ENCODE measurements around the gene MRPL23. TPM values are rescaled to one million over a fixed set of nuclear protein-coding genes. Genes with fewer than 3 reads are reported as not detected.

MRPL23 gene
- total and polyA plus RNA-seq, 12 donors, result 52.2 to 1,024 (median 184) TPM

DNA sequence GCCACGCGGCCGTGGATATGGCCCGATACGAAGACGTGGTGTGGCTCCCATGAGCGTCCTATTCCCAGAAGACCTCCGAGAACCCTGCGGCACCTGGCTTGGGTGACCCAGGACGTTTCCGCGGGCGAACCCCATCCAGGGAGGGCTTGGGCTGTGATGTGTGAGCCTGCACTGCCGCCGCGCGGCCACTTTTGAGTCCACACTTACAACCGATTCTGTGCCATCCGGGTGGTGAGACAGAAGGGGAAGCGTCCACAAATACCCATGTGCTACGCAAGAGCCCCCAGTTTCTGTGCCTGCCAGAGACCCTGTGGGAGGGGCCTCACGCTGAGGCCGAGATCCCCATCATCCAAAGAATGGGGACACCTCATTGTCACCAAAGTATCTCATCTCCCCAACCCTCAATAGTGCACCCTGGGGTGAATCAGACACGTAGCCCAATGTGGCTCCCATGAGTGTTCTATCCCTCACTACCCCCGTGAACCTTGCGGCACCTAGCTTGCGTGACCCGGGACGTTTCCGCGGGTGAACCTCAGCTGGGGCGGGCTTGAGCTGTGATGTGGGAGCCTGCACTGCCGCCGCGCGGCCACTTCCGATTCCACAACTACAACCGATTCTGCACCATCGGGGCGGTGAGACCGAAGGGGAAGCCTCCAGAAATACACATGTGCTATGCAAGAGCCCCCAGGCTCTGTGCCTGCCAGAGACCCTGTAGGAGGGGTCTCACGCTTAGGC lies 55.1 kb downstream of the MRPL23 start:
- Histone ChIP-seq H3K36me3 (replicated peaks in 1 of 2) (no peaks in the 10 kb centered on the region), H3K9me3 (replicated peaks in 1 of 3) (no peaks in the 10 kb centered on the region), H3K27ac (no peak overlapping the region), H3K27me3 (no peaks in the 10 kb centered on the region), H3K4me3 (no peak overlapping the region), H3K4me1 (replicated peaks in 1 of 2) (no peaks in the 10 kb centered on the region)
- no CpG with 5 or more reads among the region's 42 CpGs for WGBS, 4 donors
- DNase-seq, result no peak
- no peak for TF ChIP-seq POLR2A (IDR thresholded peaks at IDR 0.05)
- TF ChIP-seq, protein P1, sequence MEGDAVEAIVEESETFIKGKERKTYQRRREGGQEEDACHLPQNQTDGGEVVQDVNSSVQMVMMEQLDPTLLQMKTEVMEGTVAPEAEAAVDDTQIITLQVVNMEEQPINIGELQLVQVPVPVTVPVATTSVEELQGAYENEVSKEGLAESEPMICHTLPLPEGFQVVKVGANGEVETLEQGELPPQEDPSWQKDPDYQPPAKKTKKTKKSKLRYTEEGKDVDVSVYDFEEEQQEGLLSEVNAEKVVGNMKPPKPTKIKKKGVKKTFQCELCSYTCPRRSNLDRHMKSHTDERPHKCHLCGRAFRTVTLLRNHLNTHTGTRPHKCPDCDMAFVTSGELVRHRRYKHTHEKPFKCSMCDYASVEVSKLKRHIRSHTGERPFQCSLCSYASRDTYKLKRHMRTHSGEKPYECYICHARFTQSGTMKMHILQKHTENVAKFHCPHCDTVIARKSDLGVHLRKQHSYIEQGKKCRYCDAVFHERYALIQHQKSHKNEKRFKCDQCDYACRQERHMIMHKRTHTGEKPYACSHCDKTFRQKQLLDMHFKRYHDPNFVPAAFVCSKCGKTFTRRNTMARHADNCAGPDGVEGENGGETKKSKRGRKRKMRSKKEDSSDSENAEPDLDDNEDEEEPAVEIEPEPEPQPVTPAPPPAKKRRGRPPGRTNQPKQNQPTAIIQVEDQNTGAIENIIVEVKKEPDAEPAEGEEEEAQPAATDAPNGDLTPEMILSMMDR (IDR thresholded peaks at IDR 0.05), result no peak
- intact Hi-C loops (cut with DNase I), result no loop called here

DNA sequence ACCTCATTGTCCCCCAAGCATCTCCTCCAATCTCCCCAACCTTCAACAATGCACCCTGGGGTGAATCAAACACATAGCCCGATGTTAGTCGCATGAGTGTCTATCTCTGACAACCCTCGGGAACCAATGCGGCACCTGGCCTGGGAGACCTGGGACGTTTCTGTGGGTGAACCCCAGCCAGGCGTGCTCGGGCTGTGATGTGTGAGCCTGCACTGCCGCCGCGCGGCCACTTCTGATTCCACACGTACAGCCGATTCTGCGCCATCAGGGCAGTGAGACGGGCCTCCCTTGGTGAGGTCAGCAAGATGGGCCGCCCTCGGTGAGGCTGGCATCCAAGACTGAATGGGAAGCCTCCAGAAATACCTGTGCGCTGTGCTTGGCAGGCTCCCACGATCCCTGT lies 55.7 kb downstream of the MRPL23 start:
- no CpG with 5 or more reads among the region's 19 CpGs for WGBS, 4 donors
- DNase-seq, result no peak

DNA sequence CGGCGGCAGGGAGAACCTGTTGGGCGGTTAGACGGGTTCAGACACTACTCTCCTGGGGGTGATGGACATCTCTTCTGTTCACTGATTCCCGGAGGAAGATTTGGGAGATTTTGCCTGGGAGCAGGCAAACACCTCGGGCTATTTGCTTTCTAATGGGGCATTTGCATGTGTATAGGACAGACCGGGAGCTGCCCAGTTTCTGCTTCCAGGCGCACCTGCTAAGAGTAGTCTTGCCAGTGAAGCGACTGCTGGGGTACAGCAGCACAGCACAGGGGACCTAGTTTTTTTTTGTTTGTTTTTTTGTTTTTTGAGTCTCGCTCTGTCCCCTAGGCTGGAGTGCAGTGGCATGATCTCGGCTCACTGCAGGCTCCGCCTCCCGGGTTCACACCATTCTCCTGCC lies 57.3 kb downstream of the MRPL23 start:
- H3K36me3 ChIP-seq (replicated peaks in 1 of 2), result no peaks in the 10 kb centered on the region
- intact Hi-C loops (cut with DNase I), result no loop called here
- H3K9me3 ChIP-seq (replicated peaks in 1 of 3), result no peaks in the 10 kb centered on the region
- WGBS, 4 donors, result no CpG with 5 or more reads among the region's 13 CpGs
- TF ChIP-seq, protein P1 (IDR thresholded peaks at IDR 0.05), result no peak
- TF ChIP-seq POLR2A (IDR thresholded peaks at IDR 0.05), result no peak
- H3K27ac ChIP-seq, result no peak overlapping the region
- H3K27me3 ChIP-seq, result no peaks in the 10 kb centered on the region
- H3K4me1 ChIP-seq (replicated peaks in 1 of 2), result no peaks in the 10 kb centered on the region
- no peak for DNase-seq
- no peak overlapping the region for H3K4me3 ChIP-seq

More for the DNA sequence above, 55.7 kb downstream of the MRPL23 start:
- Histone ChIP-seq H3K27me3 (no peaks in the 10 kb centered on the region), H3K4me1 (replicated peaks in 1 of 2) (no peaks in the 10 kb centered on the region), H3K9me3 (replicated peaks in 1 of 3) (no peaks in the 10 kb centered on the region), H3K36me3 (replicated peaks in 1 of 2) (no peaks in the 10 kb centered on the region), H3K27ac (no peak overlapping the region), H3K4me3 (no peak overlapping the region)
- intact Hi-C loops (cut with DNase I), result no loop called here
- TF ChIP-seq, protein P1 (IDR thresholded peaks at IDR 0.05), result no peak
- TF ChIP-seq POLR2A (IDR thresholded peaks at IDR 0.05), result no peak

MicroRNAs encoded within 50 kb of the gene (microRNA counts, 767-probe panel; counts per million panel counts)
- 0 counts per million in 2 donors for microRNA hsa-miR-675-5p

Small RNAs within 50 kb of the gene (small RNA-seq; reads per million reads assigned to genes)
- gene RF01972, result 0 reads per million in 2 donors
- gene RF01973, result 0 reads per million in 2 donors

Other genes with a start within 250 kb of the MRPL23 start
- 100 to 1,000 TPM in 1 of 9 donors, 10 to 100 TPM in 7, under 1 TPM in 1; 0.28 to 112 (median 30.3) TPM for gene IFITM10, start 196.7 kb upstream of the MRPL23 start, total RNA-seq
- gene IFITM10, start 196.7 kb upstream of the MRPL23 start, polyA plus RNA-seq, result 100 to 1,000 TPM in 1 of 3 donors, 10 to 100 TPM in 1, 1 to 10 TPM in 1; 6.3 to 267 (median 76.5) TPM
- 1,000 to 10,000 TPM in 8 of 9 donors, 100 to 1,000 TPM in 1; 191 to 4,168 (median 2,220) TPM for gene CTSD, start 183.4 kb upstream of the MRPL23 start, total RNA-seq
- 1,000 to 10,000 TPM in 2 of 3 donors, 100 to 1,000 TPM in 1; 641 to 1,561 (median 1,335) TPM for gene CTSD, start 183.4 kb upstream of the MRPL23 start, polyA plus RNA-seq
- 1 to 10 TPM in 1 of 9 donors, under 1 TPM in 2, not detected in 6; 0.44 to 1.2 (median 0.61) TPM for gene SYT8, start 112.3 kb upstream of the MRPL23 start, total RNA-seq
- gene SYT8, start 112.3 kb upstream of the MRPL23 start, polyA plus RNA-seq, result 1 to 10 TPM in 1 of 3 donors, under 1 TPM in 1, not detected in 1; 0.91 to 3.1 TPM
- 10 to 100 TPM in 1 of 9 donors, 1 to 10 TPM in 3, under 1 TPM in 2, not detected in 3; 0.55 to 12.8 (median 1.9) TPM for gene TNNI2, start 108.4 kb upstream of the MRPL23 start, total RNA-seq
- 10 to 100 TPM in 2 of 3 donors, 1 to 10 TPM in 1; 1.9 to 21.8 (median 12.0) TPM for gene TNNI2, start 108.4 kb upstream of the MRPL23 start, polyA plus RNA-seq
- 100 to 1,000 TPM in 8 of 9 donors, 1 to 10 TPM in 1; 4.0 to 323 (median 245) TPM for gene LSP1, start 94.2 kb upstream of the MRPL23 start, total RNA-seq
- 1,000 to 10,000 TPM in 1 of 3 donors, 100 to 1,000 TPM in 2; 319 to 1,341 (median 324) TPM for gene LSP1, start 94.2 kb upstream of the MRPL23 start, polyA plus RNA-seq
- under 1 TPM in 4 of 9 donors, not detected in 5; 0.07 to 0.30 (median 0.15) TPM for gene PRR33, start 55.4 kb upstream of the MRPL23 start, total RNA-seq
- gene PRR33, start 55.4 kb upstream of the MRPL23 start, polyA plus RNA-seq, result 1 to 10 TPM in 2 of 3 donors, not detected in 1; 1.1 to 2.3 TPM
- gene TNNT3, start 27.6 kb upstream of the MRPL23 start, total RNA-seq, result 10 to 100 TPM in 1 of 9 donors, 1 to 10 TPM in 4, under 1 TPM in 3, not detected in 1; 0.81 to 12.2 (median 4.4) TPM
- gene TNNT3, start 27.6 kb upstream of the MRPL23 start, polyA plus RNA-seq, result 10 to 100 TPM in 1 of 3 donors, 1 to 10 TPM in 2; 1.0 to 10.6 (median 5.8) TPM
- over 10,000 TPM in 1 of 9 donors, 1,000 to 10,000 TPM in 7, 100 to 1,000 TPM in 1; 338 to 22,690 (median 1,947) TPM for gene H19, start 50.5 kb downstream of the MRPL23 start, total RNA-seq
- 1,000 to 10,000 TPM; 2,807 to 6,219 (median 3,494) TPM for gene H19, start 50.5 kb downstream of the MRPL23 start, polyA plus RNA-seq
- gene IGF2, start 192.1 kb downstream of the MRPL23 start, total RNA-seq, result 100 to 1,000 TPM in 5 of 9 donors, 10 to 100 TPM in 4; 41.8 to 693 (median 136) TPM
- gene IGF2, start 192.1 kb downstream of the MRPL23 start, polyA plus RNA-seq, result 100 to 1,000 TPM in 2 of 3 donors, 10 to 100 TPM in 1; 96.5 to 307 (median 102) TPM
- gene INS, start 213.9 kb downstream of the MRPL23 start, total RNA-seq, result 1 to 10 TPM in 1 of 9 donors, under 1 TPM in 1, not detected in 7; 0.72 to 2.2 TPM
- gene INS, start 213.9 kb downstream of the MRPL23 start, polyA plus RNA-seq, result 10 to 100 TPM in 2 of 3 donors, not detected in 1; 10.9 to 45.2 TPM
- gene TH, start 224.5 kb downstream of the MRPL23 start, total RNA-seq, result 100 to 1,000 TPM in 3 of 9 donors, 10 to 100 TPM in 2, 1 to 10 TPM in 2, under 1 TPM in 1, not detected in 1; 0.54 to 433 (median 17.2) TPM
- gene TH, start 224.5 kb downstream of the MRPL23 start, polyA plus RNA-seq, result 1,000 to 10,000 TPM in 1 of 3 donors, 100 to 1,000 TPM in 1, 10 to 100 TPM in 1; 55.2 to 1,253 (median 194) TPM

Data from adrenal gland (tissue), 12 donors.